DMS 273 treated with DMSO at 0.1 percent for 48 hours (cell line): Measurements from ENCODE around the gene THBS1.

ENCODE experiments used
- DNase-seq: peaks from one replicate; lab custom pipeline; 2025; lab: John Stamatoyannopoulos, UW

The THBS1 gene

GRCh38 chr15:39580485-39581241 is at the start of gene THBS1:
Gene THBS1 (plus strand): TSS chr15:39581079. CDS start chr15:39581858, 779 bp downstream.
- peak; percentile 23 for DNase-seq

GRCh38 chr15:39534996-39535395 is 45.9 kb upstream of the THBS1 start:
- no peak for DNase-seq

- DNase-seq, result no peak
Measured at GRCh38 chr15:39535466-39535865, 45.4 kb upstream of the THBS1 start.

- no peak for DNase-seq
Measured at GRCh38 chr15:39538936-39539335, 41.9 kb upstream of the THBS1 start.

GRCh38 chr15:39539466-39539865 is 41.4 kb upstream of the THBS1 start:
- DNase-seq, result no peak

GRCh38 chr15:39539973-39540558 is 40.8 kb upstream of the THBS1 start:
- DNase-seq, result no peak

- DNase-seq, result no peak
Measured at GRCh38 chr15:39542385-39543065, 38.4 kb upstream of the THBS1 start.

GRCh38 chr15:39543651-39544050 is 37.2 kb upstream of the THBS1 start:
- no peak for DNase-seq

GRCh38 chr15:39546842-39547241 is 34.0 kb upstream of the THBS1 start:
- no peak for DNase-seq

- DNase-seq, result no peak
Measured at GRCh38 chr15:39548561-39548960, 32.3 kb upstream of the THBS1 start.

GRCh38 chr15:39549912-39550311 is 31.0 kb upstream of the THBS1 start:
- DNase-seq, result no peak

GRCh38 chr15:39551476-39551875 is 29.4 kb upstream of the THBS1 start:
- no peak for DNase-seq

GRCh38 chr15:39552556-39552955 is 28.3 kb upstream of the THBS1 start:
- no peak for DNase-seq

GRCh38 chr15:39553947-39554693 is 26.8 kb upstream of the THBS1 start:
- peak; percentile 22 for DNase-seq

GRCh38 chr15:39554746-39555387 is 26.0 kb upstream of the THBS1 start:
- DNase-seq, result no peak

GRCh38 chr15:39555885-39556284 is 25.0 kb upstream of the THBS1 start:
- peak; percentile 46 for DNase-seq

GRCh38 chr15:39556461-39556860 is 24.4 kb upstream of the THBS1 start:
- peak; percentile 91 for DNase-seq

- no peak for DNase-seq
Measured at GRCh38 chr15:39558421-39558820, 22.5 kb upstream of the THBS1 start.

- DNase-seq, result no peak
Measured at GRCh38 chr15:39564972-39565665, 15.8 kb upstream of the THBS1 start.

- no peak for DNase-seq
Measured at GRCh38 chr15:39565851-39566250, 15.0 kb upstream of the THBS1 start.

GRCh38 chr15:39573287-39573686 is 7.6 kb upstream of the THBS1 start:
- DNase-seq, result no peak
